CD14-positive monocyte (primary cell): ENCODE results near the gene SMPD3. TPM values are rescaled to one million over a fixed set of nuclear protein-coding genes. Genes with fewer than 3 reads are reported as not detected.

Experiments
- DNase-seq, 3 donors: peaks; one replicate each; pipeline ENCODE4 v3.0.0-alpha.2; 2011 to 2022
- H2AFZ ChIP-seq: 2 replicates; pipeline ENCODE4 v1.6.0; 2012; ENCODE audit warnings: mild to moderate bottlenecking, low read depth, low read length, inconsistent platforms; ENCODE audit not compliant: insufficient read depth, poor library complexity, severe bottlenecking
- H3K27ac ChIP-seq, 2 donors: 1 replicate in 1 of 2; 2 replicates in 1 of 2; pipeline ENCODE4 v1.5.1; 2012 to 2013; ENCODE audit warnings: low read length in 2 of 2, control low read depth in 1 of 2, inconsistent platforms in 1 of 2, low read depth in 1 of 2, mild to moderate bottlenecking in 1 of 2
- H3K27me3 ChIP-seq, 2 donors: one replicate each; pipeline versions ENCODE4 v1.6.0 to v1.6.1; 2011 to 2013; ENCODE audit warnings: low read length in 2 of 2; ENCODE audit not compliant: control insufficient read depth in 2 of 2, insufficient read depth in 2 of 2
- H3K36me3 ChIP-seq, 2 donors: replicated peaks in 1 of 2; 1 replicate in 1 of 2; 2 replicates in 1 of 2; pipeline versions ENCODE4 v1.5.1 to v1.6.1; 2012 to 2013; ENCODE audit warnings: low read length in 2 of 2, control low read depth in 1 of 2, inconsistent platforms in 1 of 2, mild to moderate bottlenecking in 1 of 2; ENCODE audit not compliant: insufficient read depth in 2 of 2, control insufficient read depth in 1 of 2
- H3K4me1 ChIP-seq, 2 donors: 1 replicate in 1 of 2; 2 replicates in 1 of 2; pipeline versions ENCODE4 v1.5.1 to v1.6.1; 2012 to 2013; ENCODE audit warnings: low read length in 2 of 2, control low read depth in 1 of 2, inconsistent platforms in 1 of 2, mild to moderate bottlenecking in 1 of 2, moderate library complexity in 1 of 2; ENCODE audit not compliant: insufficient read depth in 2 of 2, control insufficient read depth in 1 of 2
- H3K4me2 ChIP-seq: replicated peaks from 2 replicates; pipeline ENCODE3; 2012; ENCODE audit warnings: low read length, moderate library complexity, mild to moderate bottlenecking; ENCODE audit not compliant: poor library complexity, severe bottlenecking; ENCODE audit errors: extremely low read depth
- H3K4me3 ChIP-seq, 3 experiments: fragments of 200-600 bp in 1 of 3; sonication (generic) in 1 of 3; replicated peaks in 1 of 3; 1 replicate in 2 of 3; 2 replicates in 1 of 3; pipeline ENCODE4 v1.5.1; 2011 to 2013; ENCODE audit warnings: low read length in 3 of 3, mild to moderate bottlenecking in 3 of 3, control low read depth in 2 of 3, low read depth in 2 of 3, inconsistent platforms in 1 of 3, moderate library complexity in 1 of 3
- H3K79me2 ChIP-seq: 2 replicates; pipeline ENCODE4 v1.6.0; 2012; ENCODE audit warnings: mild to moderate bottlenecking, control low read depth, inconsistent platforms, low read length, moderate library complexity; ENCODE audit not compliant: insufficient read depth
- H3K9ac ChIP-seq: 2 replicates; pipeline ENCODE4 v1.6.0; 2017; ENCODE audit warnings: low read length, mild to moderate bottlenecking; ENCODE audit not compliant: insufficient read depth, poor library complexity, severe bottlenecking
- H3K9me3 ChIP-seq, 2 donors: replicated peaks in 1 of 2; 1 replicate in 1 of 2; 2 replicates in 1 of 2; pipeline versions ENCODE4 v1.5.1 to v1.6.1; 2012 to 2013; ENCODE audit warnings: low read length in 2 of 2, control low read depth in 1 of 2; ENCODE audit not compliant: control insufficient read depth in 1 of 2, insufficient read depth in 1 of 2
- H4K20me1 ChIP-seq: 2 replicates; pipeline ENCODE4 v1.6.0; 2012; ENCODE audit warnings: mild to moderate bottlenecking, low read length, control low read depth, moderate library complexity; ENCODE audit not compliant: insufficient read depth
- H3K27ac Mint-ChIP-seq, 7 donors: one replicate each; pipeline ENCODE4 v1.8.0; 2020; ENCODE audit warnings: mild to moderate bottlenecking in 7 of 7, mixed read lengths in 7 of 7, moderate library complexity in 6 of 7, inconsistent platforms in 2 of 7
- H3K27me3 Mint-ChIP-seq, 3 donors: one replicate each; pipeline ENCODE4 v1.8.0; 2021 to 2022; ENCODE audit warnings: low read depth in 3 of 3, mild to moderate bottlenecking in 3 of 3, mixed read lengths in 3 of 3, moderate library complexity in 3 of 3, inconsistent platforms in 1 of 3
- H3K36me3 Mint-ChIP-seq, 2 donors: one replicate each; pipeline ENCODE4 v1.8.0; 2020; ENCODE audit warnings: mixed read lengths in 2 of 2, inconsistent platforms in 1 of 2, mild to moderate bottlenecking in 1 of 2
- H3K4me1 Mint-ChIP-seq: one replicate; pipeline ENCODE4 v1.8.0; 2020; ENCODE audit warnings: mild to moderate bottlenecking, mixed read lengths
- H3K4me3 Mint-ChIP-seq, 2 donors: one replicate each; pipeline ENCODE4 v1.8.0; 2020; ENCODE audit warnings: mild to moderate bottlenecking in 2 of 2, mixed read lengths in 2 of 2, moderate library complexity in 1 of 2
- H3K9me3 Mint-ChIP-seq, 7 donors: one replicate each; pipeline ENCODE4 v1.8.0; 2020 to 2022; ENCODE audit warnings: mixed read lengths in 7 of 7, mild to moderate bottlenecking in 6 of 7, moderate library complexity in 6 of 7, inconsistent platforms in 2 of 7
- WGBS: methylation state at CpG from one replicate; pipeline ENCODE4 v1.1.5; 2013; ENCODE audit warnings: missing lambda C conversion rate; ENCODE audit not compliant: insufficient coverage; 5-methylcytosine and 5-hydroxymethylcytosine counted together
- intact Hi-C, 2 donors: fragments of 100-400 bp; cut with micrococcal nuclease; formaldehyde crosslinking; loops; one replicate each; pipeline versions ENCODE4 v1.15.0 to v1.15.1; 2023
- polyA plus RNA-seq, 3 donors: library from polyadenylated mRNA; depleted of rRNA in 1 of 3; unstranded in 2 of 3; stranded (reverse) in 1 of 3; fragments of 300-500 nt in 2 of 3; fragments of >200 nt in 1 of 3; fragmentation: Illumina TruSeq in 2 of 3; gene quantifications; 1 replicate in 2 of 3; 2 replicates in 1 of 3; pipeline ENCODE4 v1.2.3, GENCODE V29; 2012 to 2021
- TF ChIP-seq, protein P1 (sequence below): fragments of 200-600 bp; IDR thresholded peaks from one replicate; pipeline ENCODE4 v1.8.0; 2022; ENCODE audit warnings: antibody characterized with exemption, mild to moderate bottlenecking

Gene SMPD3
- polyA plus RNA-seq, 3 donors: 0.40 to 1.1 (median 0.51) TPM

DNA sequence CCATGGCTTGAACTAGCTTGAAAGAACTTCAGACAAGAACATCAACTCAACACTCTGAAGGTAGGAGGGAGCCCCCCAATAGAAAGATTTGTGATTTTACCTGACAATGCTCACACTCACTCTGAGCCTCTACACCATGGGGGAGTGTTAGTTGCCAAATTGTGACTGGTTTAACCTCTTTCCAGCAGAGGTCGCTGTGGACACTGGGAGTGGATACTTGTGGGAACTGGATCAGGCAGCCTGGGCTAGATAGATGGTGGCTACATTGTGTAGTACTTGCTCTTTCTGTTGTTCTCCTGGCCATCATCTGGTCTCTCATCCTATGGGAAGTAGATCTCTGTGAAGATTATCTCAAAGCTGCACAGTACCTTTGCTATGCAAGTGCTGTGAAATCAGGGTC, 2.9 kb downstream of the SMPD3 start:
- Mint-ChIP-seq H3K9me3 (peaks cover 4 to 13% (median 8%) of the 10 kb centered on the region in 7 donors), H3K27me3 (peaks cover 24 to 45% (median 45%) of the 10 kb centered on the region in 3 donors), H3K4me1 (peaks cover 25% of the 10 kb centered on the region)

GRCh38 chr16:68444056-68444657, 4.2 kb downstream of the SMPD3 start:
- TF ChIP-seq, protein P1, sequence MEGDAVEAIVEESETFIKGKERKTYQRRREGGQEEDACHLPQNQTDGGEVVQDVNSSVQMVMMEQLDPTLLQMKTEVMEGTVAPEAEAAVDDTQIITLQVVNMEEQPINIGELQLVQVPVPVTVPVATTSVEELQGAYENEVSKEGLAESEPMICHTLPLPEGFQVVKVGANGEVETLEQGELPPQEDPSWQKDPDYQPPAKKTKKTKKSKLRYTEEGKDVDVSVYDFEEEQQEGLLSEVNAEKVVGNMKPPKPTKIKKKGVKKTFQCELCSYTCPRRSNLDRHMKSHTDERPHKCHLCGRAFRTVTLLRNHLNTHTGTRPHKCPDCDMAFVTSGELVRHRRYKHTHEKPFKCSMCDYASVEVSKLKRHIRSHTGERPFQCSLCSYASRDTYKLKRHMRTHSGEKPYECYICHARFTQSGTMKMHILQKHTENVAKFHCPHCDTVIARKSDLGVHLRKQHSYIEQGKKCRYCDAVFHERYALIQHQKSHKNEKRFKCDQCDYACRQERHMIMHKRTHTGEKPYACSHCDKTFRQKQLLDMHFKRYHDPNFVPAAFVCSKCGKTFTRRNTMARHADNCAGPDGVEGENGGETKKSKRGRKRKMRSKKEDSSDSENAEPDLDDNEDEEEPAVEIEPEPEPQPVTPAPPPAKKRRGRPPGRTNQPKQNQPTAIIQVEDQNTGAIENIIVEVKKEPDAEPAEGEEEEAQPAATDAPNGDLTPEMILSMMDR: no peak
- Histone ChIP-seq H3K36me3 (no peaks in the 10 kb centered on the region), H3K9ac (no peak overlapping the region), H3K4me1 (peaks cover 17 to 24% of the 10 kb centered on the region in 2 donors), H3K79me2 (no peaks in the 10 kb centered on the region), H3K9me3 (peaks cover 0 to 5% of the 10 kb centered on the region in 2 donors), H2AFZ (no peak overlapping the region), H3K4me2 (no peak overlapping the region), H3K4me3 (no peak overlapping the region), H3K27me3 (peaks cover 30 to 43% of the 10 kb centered on the region in 2 donors), H4K20me1 (no peaks in the 10 kb centered on the region), H3K27ac (no peak overlapping the region)
- Mint-ChIP-seq H3K27ac (no peak overlapping the region), H3K27me3 (peaks cover 25 to 56% (median 43%) of the 10 kb centered on the region in 3 donors), H3K4me3 (peak overlapping the region in 1 of 2 donors; percentile 39), H3K36me3 (peaks cover 0 to 3% of the 10 kb centered on the region in 2 donors), H3K9me3 (peaks cover 4 to 11% (median 7%) of the 10 kb centered on the region in 7 donors), H3K4me1 (peaks cover 20% of the 10 kb centered on the region)
- intact Hi-C loops: loop anchor here (2.0 kb wide), 1 partner anchor 67 kb away; no protein-coding TSS in a partner anchor
- WGBS: 10% methylated on average over 2 of the region's 3 CpGs
- DNase-seq: no peak

More for the DNA sequence above, 2.9 kb downstream of the SMPD3 start:
- Mint-ChIP-seq H3K4me3 (no peak overlapping the region), H3K36me3 (peaks cover 0 to 4% of the 10 kb centered on the region in 2 donors), H3K27ac (no peak overlapping the region)
- TF ChIP-seq, protein P1: peak; percentile 81
- Histone ChIP-seq H3K27ac (no peak overlapping the region), H3K9me3 (peaks cover 0 to 6% of the 10 kb centered on the region in 2 donors), H3K4me2 (no peak overlapping the region), H3K4me1 (peaks cover 20 to 29% of the 10 kb centered on the region in 2 donors), H3K36me3 (no peaks in the 10 kb centered on the region), H3K79me2 (no peaks in the 10 kb centered on the region), H2AFZ (no peak overlapping the region), H4K20me1 (no peaks in the 10 kb centered on the region), H3K27me3 (peaks cover 29 to 40% of the 10 kb centered on the region in 2 donors), H3K9ac (no peak overlapping the region), H3K4me3 (no peak overlapping the region)
- WGBS: 0% methylated on average over 1 of the region's 1 CpG
- intact Hi-C loops: loop anchor here (2.0 kb wide), 1 partner anchor 65 kb away; no protein-coding TSS in a partner anchor
- peak; percentile 65 to 79 (median 75) for DNase-seq
